K562 (cell line): ENCODE measurements around the gene FOXO3. TPM values are rescaled to one million over a fixed set of nuclear protein-coding genes. Genes with fewer than 3 reads are reported as not detected.

Source experiments
- ARHGAP35 ChIP-seq: fragments of 450-650 bp; IDR thresholded peaks from 2 replicates; pipeline ENCODE4 v1.6.1; 2018; ENCODE audit not compliant: partially characterized antibody
- BMI1 ChIP-seq: fragments of 150-350 bp; IDR thresholded peaks from 2 replicates; pipeline ENCODE4 v1.6.1; 2014; ENCODE audit warnings: low read length
- C11orf30 ChIP-seq: fragments of 450-650 bp; IDR thresholded peaks from 2 replicates; pipeline ENCODE4 v1.6.1; 2016; ENCODE audit warnings: low read depth, mild to moderate bottlenecking
- CHD2 ChIP-seq: IDR thresholded peaks from 2 replicates; pipeline ENCODE4 v1.6.1; 2011; ENCODE audit warnings: low read depth, low read length
- ELF4 ChIP-seq: fragments of 450-650 bp; formaldehyde crosslinking; IDR thresholded peaks from 2 replicates; pipeline ENCODE4 v1.4.0; 2022; ENCODE audit warnings: missing genetic modification characterization
- EP300 ChIP-seq: IDR thresholded peaks from 2 replicates; pipeline ENCODE4 v1.6.1; 2012; ENCODE audit warnings: low read length, improper control_type of control experiment
- HDAC3 ChIP-seq: fragments of 450-650 bp; IDR thresholded peaks from 2 replicates; pipeline ENCODE4 v1.6.1; 2018; ENCODE audit warnings: borderline replicate concordance, mild to moderate bottlenecking, moderate library complexity; ENCODE audit not compliant: partially characterized antibody
- HEY1 ChIP-seq: fragments of 250-450 bp; sonication (Bioruptor Pico); IDR thresholded peaks from 2 replicates; pipeline ENCODE4 v1.5.0; 2020; ENCODE audit warnings: mild to moderate bottlenecking, moderate library complexity, borderline replicate concordance
- JUND ChIP-seq, 2 experiments: IDR thresholded peaks; 2 replicates in 1 of 2; 3 replicates in 1 of 2; pipeline ENCODE4 v1.6.1; 2011; ENCODE audit warnings: borderline replicate concordance in 2 of 2, low read depth in 2 of 2, low read length in 2 of 2, improper control_type of control experiment in 1 of 2, missing biosample characterization in 1 of 2, missing genetic modification characterization in 1 of 2, missing genetic modification reagents in 1 of 2
- MTF1 ChIP-seq: fragments of 250-450 bp; sonication (Bioruptor Pico); IDR thresholded peaks from 2 replicates; pipeline ENCODE4 v1.9.0; 2021; ENCODE audit warnings: moderate library complexity, mild to moderate bottlenecking, inconsistent platforms, borderline replicate concordance
- NRF1 ChIP-seq, 2 experiments: fragments of 450-650 bp; IDR thresholded peaks in 1 of 2; conservative IDR thresholded peaks in 1 of 2; 2 replicates each; pipeline ENCODE4 v1.6.1; 2014; ENCODE audit warnings: mild to moderate bottlenecking in 2 of 2
- PML ChIP-seq: IDR thresholded peaks from 2 replicates; pipeline ENCODE4 v1.6.1; 2012; ENCODE audit warnings: low read length, inconsistent platforms
- PRPF4 ChIP-seq: fragments of 200-400 bp; formaldehyde crosslinking; IDR thresholded peaks from one replicate; pipeline ENCODE4 v1.6.1; 2017; ENCODE audit warnings: low read length, low read depth, mild to moderate bottlenecking; ENCODE audit not compliant: insufficient read depth, poor library complexity, severe bottlenecking
- RBM15 ChIP-seq: fragments of 200-400 bp; formaldehyde crosslinking; IDR thresholded peaks from 2 replicates; pipeline ENCODE4 v1.6.1; 2018; ENCODE audit warnings: mild to moderate bottlenecking, low read length, moderate library complexity; ENCODE audit not compliant: insufficient read depth
- RFX5 ChIP-seq: IDR thresholded peaks from 2 replicates; pipeline ENCODE4 v1.6.1; 2011; ENCODE audit warnings: low read depth, mild to moderate bottlenecking, improper control_type of control experiment, low read length
- TCF3 ChIP-seq: sonication (generic); formaldehyde crosslinking; IDR thresholded peaks from 2 replicates; pipeline ENCODE4 v1.4.0; 2020; ENCODE audit warnings: mild to moderate bottlenecking, missing genetic modification reagents
- ZC3H11A ChIP-seq: IDR thresholded peaks from 2 replicates; pipeline ENCODE4 v1.6.1; 2012; ENCODE audit warnings: low read depth, low read length, improper control_type of control experiment
- ZC3H8 ChIP-seq: fragments of 450-650 bp; IDR thresholded peaks from 2 replicates; pipeline ENCODE4 v1.6.1; 2017
- ZKSCAN3 ChIP-seq: fragments of 250-450 bp; sonication (Bioruptor Pico); IDR thresholded peaks from 2 replicates; pipeline ENCODE4 v1.4.0; 2020
- ZNF436 ChIP-seq: fragments of 250-450, 450-650 bp; sonication (Bioruptor Pico); formaldehyde crosslinking; IDR thresholded peaks from 2 replicates; pipeline ENCODE4 v1.7.0; 2020; ENCODE audit warnings: mild to moderate bottlenecking
- ZSCAN29 ChIP-seq: fragments of 450-650 bp; IDR thresholded peaks from 2 replicates; pipeline ENCODE4 v1.6.1; 2017
- polyA plus RNA-seq, 8 experiments: library from polyadenylated mRNA; depleted of rRNA in 4 of 8; stranded (reverse) in 5 of 8; unstranded in 3 of 8; fragments of >200 nt; fragmentation: Nextera tagmentation in 2 of 8; fragmentation: Illumina TruSeq in 1 of 8; extraction: Ambion mirVana in 2 of 8; extraction: Trizol in 1 of 8; gene quantifications; 2 replicates each; pipeline versions ENCODE4 v1.2.1 to v1.2.3, GENCODE V29; 2011 to 2014; ENCODE audit warnings: inconsistent platforms in 1 of 8, missing spikeins in 1 of 8
- total RNA-seq, 7 experiments: library from RNA; depleted of rRNA in 6 of 7; stranded (reverse); fragments of >200 nt in 6 of 7; fragmentation: Illumina TruSeq in 2 of 7; extraction: Trizol in 2 of 7; gene quantifications; 2 replicates each; pipeline versions ENCODE4 v1.2.1 to v1.2.3, GENCODE V29; 2011 to 2021; ENCODE audit warnings: low replicate concordance in 1 of 7
- TF ChIP-seq, protein P1 (sequence below), 2 experiments: fragments of 250-450 bp in 1 of 2; fragments of 450-650 bp in 1 of 2; sonication (Bioruptor Pico) in 1 of 2; IDR thresholded peaks; 2 replicates each; pipeline versions ENCODE4 v1.6.1 to v1.8.0; 2016 to 2021; ENCODE audit warnings: mild to moderate bottlenecking in 2 of 2, moderate library complexity in 2 of 2, missing compliant biosample characterization in 1 of 2, missing genetic modification characterization in 1 of 2
- TF ChIP-seq, protein P2 (sequence below): fragments of 450-650 bp; IDR thresholded peaks from 2 replicates; pipeline ENCODE4 v1.6.1; 2017; ENCODE audit warnings: antibody characterized with exemption, mild to moderate bottlenecking
- TF ChIP-seq, protein P3 (sequence below): fragments of 450-650 bp; conservative IDR thresholded peaks from 2 replicates; pipeline ENCODE4 v1.6.1; 2016; ENCODE audit warnings: missing genetic modification characterization, low read depth, mild to moderate bottlenecking, missing compliant biosample characterization, moderate library complexity

FOXO3 gene
- total and polyA plus RNA-seq, 9 of the 15 experiments (the other 6 are each of a cell fraction or from before 2014, with no cell fraction given), result 3.0 to 14.6 (median 6.0) TPM

DNA sequence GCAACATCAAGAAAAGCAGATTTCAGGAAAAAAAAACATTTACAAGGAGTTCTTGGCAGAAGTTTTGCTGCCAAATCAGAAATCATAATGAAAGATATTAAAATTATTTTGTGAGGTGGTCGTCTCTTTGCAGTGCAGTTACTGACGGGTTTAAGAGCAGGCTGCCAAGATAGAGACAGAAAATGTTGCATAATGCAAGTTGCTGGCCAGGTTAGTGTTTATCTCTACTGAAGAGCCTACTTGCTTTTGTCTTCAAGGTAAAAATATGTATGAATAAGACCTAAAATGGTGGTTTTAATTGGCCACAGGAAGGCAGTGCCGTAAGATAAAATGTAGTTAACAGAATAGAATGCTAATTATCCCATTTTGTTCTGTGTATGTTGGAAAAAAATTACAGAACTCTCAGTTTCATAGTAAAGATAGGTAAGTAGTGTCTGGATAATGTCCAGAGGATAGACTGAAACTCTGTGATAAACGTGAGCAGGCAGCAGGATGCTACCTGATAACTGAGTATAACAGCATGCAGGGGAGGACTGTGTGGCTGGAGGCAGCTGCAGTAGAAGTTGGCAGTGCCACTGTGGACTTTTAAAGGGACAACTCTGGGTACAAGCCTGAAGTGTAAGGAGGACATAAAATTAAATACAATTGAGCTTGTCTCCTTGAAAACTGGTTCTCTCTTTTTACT, 13.9 kb downstream of the FOXO3 start (continued):
- TF ChIP-seq ARHGAP35 (no peak), ZNF436 (no peak), CHD2 (no peak), PRPF4 (no peak), NRF1 (conservative IDR thresholded peaks at IDR 0.05 in 1 of 2, IDR thresholded peaks at IDR 0.05 in 1 of 2) (no peak), ZC3H11A (no peak), ELF4 (no peak), MTF1 (CRISPR knock-in tag) (no peak), TCF3 (peak; percentile 80), JUND (IDR thresholded peaks at IDR 0.05; ENCODE audit: borderline replicate concordance, low read depth, low read length) (no peak), JUND (tag; IDR thresholded peaks at IDR 0.05; ENCODE audit: borderline replicate concordance, low read depth, low read length) (no peak), PML (0 out of 2 replicates have a peak, but pooled peaks have one; percentile 37), RFX5 (no peak), RBM15 (no peak), C11orf30 (no peak), ZC3H8 (no peak), HDAC3 (no peak), HEY1 (no peak), BMI1 (no peak), ZKSCAN3 (CRISPR knock-in tag) (no peak), EP300 (peak; percentile 63; the same call in 1 of the 2 replicates), ZSCAN29 (no peak)
- TF ChIP-seq, protein P1, sequence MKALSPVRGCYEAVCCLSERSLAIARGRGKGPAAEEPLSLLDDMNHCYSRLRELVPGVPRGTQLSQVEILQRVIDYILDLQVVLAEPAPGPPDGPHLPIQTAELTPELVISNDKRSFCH (CRISPR knock-in tag; IDR thresholded peaks at IDR 0.05), result no peak
- TF ChIP-seq, protein P1 (tag; IDR thresholded peaks at IDR 0.05), result no peak
- TF ChIP-seq, protein P2, sequence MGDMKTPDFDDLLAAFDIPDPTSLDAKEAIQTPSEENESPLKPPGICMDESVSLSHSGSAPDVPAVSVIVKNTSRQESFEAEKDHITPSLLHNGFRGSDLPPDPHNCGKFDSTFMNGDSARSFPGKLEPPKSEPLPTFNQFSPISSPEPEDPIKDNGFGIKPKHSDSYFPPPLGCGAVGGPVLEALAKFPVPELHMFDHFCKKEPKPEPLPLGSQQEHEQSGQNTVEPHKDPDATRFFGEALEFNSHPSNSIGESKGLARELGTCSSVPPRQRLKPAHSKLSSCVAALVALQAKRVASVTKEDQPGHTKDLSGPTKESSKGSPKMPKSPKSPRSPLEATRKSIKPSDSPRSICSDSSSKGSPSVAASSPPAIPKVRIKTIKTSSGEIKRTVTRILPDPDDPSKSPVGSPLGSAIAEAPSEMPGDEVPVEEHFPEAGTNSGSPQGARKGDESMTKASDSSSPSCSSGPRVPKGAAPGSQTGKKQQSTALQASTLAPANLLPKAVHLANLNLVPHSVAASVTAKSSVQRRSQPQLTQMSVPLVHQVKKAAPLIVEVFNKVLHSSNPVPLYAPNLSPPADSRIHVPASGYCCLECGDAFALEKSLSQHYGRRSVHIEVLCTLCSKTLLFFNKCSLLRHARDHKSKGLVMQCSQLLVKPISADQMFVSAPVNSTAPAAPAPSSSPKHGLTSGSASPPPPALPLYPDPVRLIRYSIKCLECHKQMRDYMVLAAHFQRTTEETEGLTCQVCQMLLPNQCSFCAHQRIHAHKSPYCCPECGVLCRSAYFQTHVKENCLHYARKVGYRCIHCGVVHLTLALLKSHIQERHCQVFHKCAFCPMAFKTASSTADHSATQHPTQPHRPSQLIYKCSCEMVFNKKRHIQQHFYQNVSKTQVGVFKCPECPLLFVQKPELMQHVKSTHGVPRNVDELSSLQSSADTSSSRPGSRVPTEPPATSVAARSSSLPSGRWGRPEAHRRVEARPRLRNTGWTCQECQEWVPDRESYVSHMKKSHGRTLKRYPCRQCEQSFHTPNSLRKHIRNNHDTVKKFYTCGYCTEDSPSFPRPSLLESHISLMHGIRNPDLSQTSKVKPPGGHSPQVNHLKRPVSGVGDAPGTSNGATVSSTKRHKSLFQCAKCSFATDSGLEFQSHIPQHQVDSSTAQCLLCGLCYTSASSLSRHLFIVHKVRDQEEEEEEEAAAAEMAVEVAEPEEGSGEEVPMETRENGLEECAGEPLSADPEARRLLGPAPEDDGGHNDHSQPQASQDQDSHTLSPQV, result no peak
- TF ChIP-seq, protein P3, sequence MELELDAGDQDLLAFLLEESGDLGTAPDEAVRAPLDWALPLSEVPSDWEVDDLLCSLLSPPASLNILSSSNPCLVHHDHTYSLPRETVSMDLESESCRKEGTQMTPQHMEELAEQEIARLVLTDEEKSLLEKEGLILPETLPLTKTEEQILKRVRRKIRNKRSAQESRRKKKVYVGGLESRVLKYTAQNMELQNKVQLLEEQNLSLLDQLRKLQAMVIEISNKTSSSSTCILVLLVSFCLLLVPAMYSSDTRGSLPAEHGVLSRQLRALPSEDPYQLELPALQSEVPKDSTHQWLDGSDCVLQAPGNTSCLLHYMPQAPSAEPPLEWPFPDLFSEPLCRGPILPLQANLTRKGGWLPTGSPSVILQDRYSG (tag), result no peak
